ENCODE results near the gene PRDX5. TPM values are rescaled to one million over a fixed set of nuclear protein-coding genes. Genes with fewer than 3 reads are reported as not detected.

The PRDX5 gene
- total and polyA plus RNA-seq, 2 experiments from 2014 or later, result 212 to 312 TPM

- H3K9me3 Mint-ChIP-seq, result no peaks in the 10 kb centered on the region; the same call in 2 of the 3 replicates
- H3K27me3 Mint-ChIP-seq (ENCODE audit: insufficient read depth, low read depth, poor library complexity), result peaks cover 30% of the 10 kb centered on the region
- TF ChIP-seq REST (IDR thresholded peaks at IDR 0.05; ENCODE audit: unreplicated experiment) (no peak), CTCF (conservative IDR thresholded peaks at IDR 0.05; ENCODE audit: low read depth in 2 of 2) (peak; percentile 46 to 70), EZH2phosphoT487 (IDR thresholded peaks at IDR 0.05; ENCODE audit: unreplicated experiment) (no peak), NANOG (IDR thresholded peaks at IDR 0.05; ENCODE audit: borderline replicate concordance) (no peak), POLR2AphosphoS5 (IDR thresholded peaks at IDR 0.05; ENCODE audit: low read depth) (peak; percentile 56; the same call in 1 of the 2 replicates), EZH2 (IDR thresholded peaks at IDR 0.05; ENCODE audit: low read depth, unreplicated experiment) (no peak), JUNB (IDR thresholded peaks at IDR 0.05; ENCODE audit: unreplicated experiment) (no peak), ETS1 (IDR thresholded peaks at IDR 0.05) (peak; percentile 58; the same call in 1 of the 2 replicates), CREB1 (CRISPR knock-in tag; IDR thresholded peaks at IDR 0.05; ENCODE audit: low read depth) (no peak; the same call in 1 of the 2 replicates), ZNF331 (CRISPR knock-in tag; IDR thresholded peaks at IDR 0.05; ENCODE audit: low read depth) (no peak), STAT1 (IDR thresholded peaks at IDR 0.05; ENCODE audit: unreplicated experiment) (no peak)
- Histone ChIP-seq H3K27me3 (ENCODE audit: insufficient read depth) (peaks cover 24% of the 10 kb centered on the region), H3K27ac (ENCODE audit: low read depth) (no peak overlapping the region), H3K9me2 (ENCODE audit: insufficient read depth) (no peaks in the 10 kb centered on the region), H3K36me3 (ENCODE audit: insufficient read depth) (no peaks in the 10 kb centered on the region), H3K4me1 (ENCODE audit: insufficient read depth) (peaks cover 9% of the 10 kb centered on the region; the same call in 1 of the 2 replicates), H4K20me1 (replicated peaks; ENCODE audit: insufficient read depth) (peaks cover 3% of the 10 kb centered on the region; the same call in 1 of the 2 replicates), H3K4me2 (peak overlapping the region; percentile 90), H2AFZ (0 out of 2 replicates have a peak overlapping the region, but pooled peaks have one; percentile 38), H3F3A (replicated peaks; ENCODE audit: low read depth) (peaks cover 7% of the 10 kb centered on the region), H3K4me3 (peak overlapping the region; percentile 91), H3K79me2 (replicated peaks; ENCODE audit: insufficient read depth) (peaks cover 33% of the 10 kb centered on the region)
- peak overlapping the region; percentile 95 for H3K27ac Mint-ChIP-seq
- DNase-seq (ENCODE audit: low spot score) (peak; percentile 85), ATAC-seq (peak; percentile 36)
- H3K4me3 Mint-ChIP-seq, result peak overlapping the region; percentile 100
- peaks cover 14% of the 10 kb centered on the region for H3K4me1 Mint-ChIP-seq
- H3K36me3 Mint-ChIP-seq (ENCODE audit: low read depth), result peaks cover 10% of the 10 kb centered on the region; the same call in 2 of the 3 replicates
Observed at GRCh38 chr11:64305691-64306562, 12.0 kb upstream of the PRDX5 start.
